Measurements from ENCODE around the gene SFXN5.

DNA sequence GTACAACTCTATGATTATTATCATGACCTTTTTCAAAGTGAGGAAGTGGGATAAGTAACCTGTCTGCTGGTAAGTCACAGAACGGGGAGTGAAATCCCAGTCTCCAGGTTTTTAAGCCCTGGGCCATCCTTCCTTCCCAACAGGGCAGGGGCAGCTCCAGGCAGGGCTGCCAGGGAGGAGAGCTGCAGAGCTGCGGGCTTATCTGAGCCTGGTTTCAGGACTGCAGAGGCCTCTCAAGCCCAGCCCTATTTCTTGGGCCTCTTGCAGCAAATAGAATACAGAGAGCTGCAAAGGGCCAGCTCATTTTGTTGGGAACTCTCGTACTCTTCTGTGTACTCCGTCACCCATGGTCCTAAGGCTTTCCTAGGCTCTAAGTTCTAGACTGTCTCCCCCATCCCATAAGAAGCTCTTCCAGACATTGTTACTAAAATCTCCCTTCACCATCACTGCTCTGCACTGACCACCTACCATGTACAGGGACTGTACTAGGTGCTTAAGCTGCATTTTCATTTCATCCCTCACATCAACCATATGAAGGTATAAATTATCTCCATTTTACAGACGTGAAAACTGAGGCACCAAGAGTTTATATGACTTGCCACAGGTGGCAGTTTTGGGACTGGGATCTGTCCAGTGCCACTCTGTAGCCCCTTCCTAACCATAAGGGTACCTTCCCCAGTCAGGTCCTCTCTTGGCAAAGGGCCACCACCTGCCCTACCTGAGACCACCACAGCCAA, 38.1 kb upstream of the SFXN5 start:
- no peak for TF ChIP-seq POLR2A (IDR thresholded peaks at IDR 0.05)
- TF ChIP-seq, protein P1, sequence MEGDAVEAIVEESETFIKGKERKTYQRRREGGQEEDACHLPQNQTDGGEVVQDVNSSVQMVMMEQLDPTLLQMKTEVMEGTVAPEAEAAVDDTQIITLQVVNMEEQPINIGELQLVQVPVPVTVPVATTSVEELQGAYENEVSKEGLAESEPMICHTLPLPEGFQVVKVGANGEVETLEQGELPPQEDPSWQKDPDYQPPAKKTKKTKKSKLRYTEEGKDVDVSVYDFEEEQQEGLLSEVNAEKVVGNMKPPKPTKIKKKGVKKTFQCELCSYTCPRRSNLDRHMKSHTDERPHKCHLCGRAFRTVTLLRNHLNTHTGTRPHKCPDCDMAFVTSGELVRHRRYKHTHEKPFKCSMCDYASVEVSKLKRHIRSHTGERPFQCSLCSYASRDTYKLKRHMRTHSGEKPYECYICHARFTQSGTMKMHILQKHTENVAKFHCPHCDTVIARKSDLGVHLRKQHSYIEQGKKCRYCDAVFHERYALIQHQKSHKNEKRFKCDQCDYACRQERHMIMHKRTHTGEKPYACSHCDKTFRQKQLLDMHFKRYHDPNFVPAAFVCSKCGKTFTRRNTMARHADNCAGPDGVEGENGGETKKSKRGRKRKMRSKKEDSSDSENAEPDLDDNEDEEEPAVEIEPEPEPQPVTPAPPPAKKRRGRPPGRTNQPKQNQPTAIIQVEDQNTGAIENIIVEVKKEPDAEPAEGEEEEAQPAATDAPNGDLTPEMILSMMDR (IDR thresholded peaks at IDR 0.05), result no peak

Data from heart left ventricle (tissue), 13 donors.